Inflammatory macrophage (primary cell): ENCODE data around the gene U2AF1.
"Not testable (repeated sequence)": the region's sequence is repeated elsewhere in the genome, so short reads cannot be mapped to it uniquely, and the experiment has no call there.

Experiments
- DNase-seq, 2 donors: peaks; one replicate each; pipeline ENCODE4 v3.0.0-alpha.2; 2020 to 2022

U2AF1 gene

DNA sequence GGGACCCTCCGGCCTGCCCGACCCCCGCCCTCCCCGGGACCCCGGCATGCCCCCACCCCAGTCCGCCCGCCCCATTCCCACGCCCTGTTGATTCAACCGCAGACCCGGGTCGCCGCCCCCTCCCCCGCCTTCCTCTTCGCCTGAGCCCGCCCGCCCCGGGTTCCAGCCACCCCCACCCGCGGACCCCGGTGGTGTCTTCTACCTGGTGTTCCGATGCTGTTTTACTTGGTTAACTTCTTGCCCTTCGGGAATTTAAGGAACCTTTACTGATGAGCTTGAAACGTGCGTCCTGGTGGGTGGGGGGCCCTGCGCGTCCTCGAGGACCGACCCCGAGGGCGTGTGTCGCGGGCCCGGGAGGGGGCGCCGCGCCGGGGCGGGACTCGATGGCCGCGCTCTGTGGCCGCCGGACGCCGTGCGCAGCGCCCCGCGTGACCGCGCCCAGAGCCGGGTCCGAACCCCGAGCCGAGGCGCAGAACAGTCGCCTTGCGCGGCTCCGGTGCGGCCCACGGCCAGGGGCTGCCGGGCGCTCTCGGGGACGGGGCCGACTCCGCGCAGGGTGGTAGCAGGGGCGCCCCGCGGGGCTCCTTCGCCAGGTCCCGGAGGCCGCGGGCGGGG, 31.2 kb downstream of the U2AF1 start:
- DNase-seq, result not testable (repeated sequence)

DNA sequence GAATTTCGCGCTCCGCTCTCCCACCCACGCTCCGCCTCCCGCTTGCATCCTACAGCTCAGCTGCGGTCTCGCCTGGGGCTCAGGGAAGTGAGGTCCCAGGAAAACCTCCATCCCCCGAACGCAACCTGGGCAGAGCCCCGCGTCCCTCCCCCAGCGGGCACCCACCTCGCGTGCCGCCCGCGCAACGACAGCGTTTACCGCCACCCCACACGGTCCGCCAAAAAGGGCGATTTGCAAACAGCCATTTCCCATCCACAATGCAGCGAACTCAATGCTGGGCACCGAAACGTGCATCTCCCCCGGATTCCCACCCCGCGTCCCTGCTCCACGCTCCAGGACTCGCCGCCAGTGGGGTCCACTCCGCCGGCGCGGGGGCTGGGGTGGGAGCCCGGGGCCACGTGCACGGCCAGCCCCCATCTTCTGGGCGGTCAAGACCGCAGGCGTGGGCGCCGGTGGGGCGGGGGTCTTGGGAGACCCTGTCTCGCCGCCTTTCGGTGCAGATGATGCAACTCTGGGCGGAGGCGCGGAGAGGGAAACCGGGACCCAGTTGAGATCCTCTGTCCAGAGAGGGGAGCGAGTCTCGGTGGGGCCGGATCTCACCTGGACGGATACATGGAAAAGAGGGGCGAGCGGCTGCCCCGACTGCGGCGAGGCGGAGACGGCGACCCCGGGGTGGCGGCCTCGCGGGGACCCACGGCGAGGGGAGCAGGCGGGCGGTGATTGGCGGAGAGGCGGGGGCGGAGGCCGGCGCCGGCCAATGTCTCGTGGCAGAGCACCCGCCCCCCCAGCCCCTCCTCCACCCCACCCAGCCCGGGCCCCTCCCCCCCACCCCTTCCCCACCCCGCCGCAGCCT, 32.0 kb downstream of the U2AF1 start, which contains the start of gene CBS:
TSS of gene CBS (minus strand) at position 666 of the 853 bp plus-strand sequence. CDS start 3,642 bp downstream, outside the sequence.
- DNase-seq, result not testable (repeated sequence)

DNA sequence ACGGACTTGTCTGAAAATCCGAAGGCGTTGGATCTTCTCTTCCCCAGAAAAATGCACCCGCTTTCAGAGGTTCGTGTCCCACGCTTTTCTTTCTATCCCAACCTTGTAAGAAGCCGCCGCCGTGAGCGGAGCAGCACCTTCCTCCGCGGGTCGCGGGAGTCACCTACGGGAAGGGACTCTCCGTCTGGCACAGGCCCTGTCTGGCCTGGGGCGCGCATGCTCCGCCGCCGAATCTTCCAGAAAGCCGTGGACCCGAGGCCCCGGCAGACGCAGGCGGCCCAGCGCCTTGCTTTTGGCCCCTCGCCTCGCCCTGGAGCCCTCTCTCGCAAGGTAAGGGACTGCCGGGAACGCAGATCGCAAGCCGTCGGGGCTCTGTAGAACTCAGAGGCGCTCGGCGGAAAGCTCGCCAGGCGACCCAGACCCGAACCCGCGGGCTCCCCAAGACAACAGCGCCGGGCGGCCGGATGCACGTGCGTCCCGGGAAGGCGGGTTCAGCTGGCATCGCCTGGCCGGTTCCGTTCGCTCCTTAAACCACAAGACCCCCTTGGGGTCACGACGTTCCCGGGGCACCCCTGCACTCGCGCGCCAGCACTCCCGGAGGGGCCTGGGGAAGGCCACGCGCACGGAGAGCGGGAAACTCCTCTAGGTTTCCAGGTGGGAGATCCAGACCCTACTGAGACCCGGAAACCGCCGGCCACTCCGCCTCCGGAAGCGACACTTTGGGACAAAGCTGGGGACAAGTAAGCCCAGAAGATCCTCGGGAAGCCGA, 32.8 kb downstream of the U2AF1 start:
- not testable (repeated sequence) for DNase-seq

DNA sequence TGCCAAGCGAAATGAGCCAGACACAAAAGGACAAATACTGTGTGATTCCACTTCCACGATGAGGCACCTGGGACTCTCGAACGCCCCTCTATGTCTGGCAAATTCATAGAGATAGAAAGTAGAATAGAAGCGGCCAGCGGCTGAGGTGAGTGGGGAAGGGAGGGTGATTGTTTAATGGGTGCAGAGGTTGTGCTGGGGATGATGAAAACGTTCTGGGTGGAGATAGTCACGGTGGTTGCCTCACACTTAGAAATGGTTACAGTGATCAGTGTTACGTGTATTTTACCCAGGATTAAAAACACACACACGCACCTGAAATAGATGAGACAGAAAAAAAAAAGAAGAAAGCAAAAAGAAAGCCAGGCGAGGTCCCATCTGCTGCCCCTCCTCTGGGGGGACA, 34.6 kb downstream of the U2AF1 start:
- DNase-seq, result not testable (repeated sequence)

DNA sequence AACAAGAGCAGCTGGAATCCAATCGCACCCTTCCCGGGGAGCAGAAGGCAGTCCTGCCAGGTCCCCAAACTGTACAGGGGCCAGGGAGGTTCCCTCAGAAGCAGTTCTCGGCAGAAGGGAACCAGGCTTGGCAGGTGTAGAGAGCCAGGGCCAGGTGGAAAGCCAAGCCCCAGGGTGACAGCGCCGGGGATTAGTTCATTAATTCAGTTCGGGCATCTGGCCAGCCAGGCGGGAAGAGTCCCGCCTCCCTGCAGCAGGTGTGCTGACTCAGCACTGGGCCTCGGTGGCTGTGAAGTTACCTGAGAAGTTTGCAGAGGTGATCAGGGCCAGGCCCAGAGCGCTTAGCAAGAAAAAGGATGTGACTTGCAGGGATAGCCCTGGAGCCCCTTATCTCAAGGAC, 37.7 kb downstream of the U2AF1 start:
- not testable (repeated sequence) for DNase-seq

DNA sequence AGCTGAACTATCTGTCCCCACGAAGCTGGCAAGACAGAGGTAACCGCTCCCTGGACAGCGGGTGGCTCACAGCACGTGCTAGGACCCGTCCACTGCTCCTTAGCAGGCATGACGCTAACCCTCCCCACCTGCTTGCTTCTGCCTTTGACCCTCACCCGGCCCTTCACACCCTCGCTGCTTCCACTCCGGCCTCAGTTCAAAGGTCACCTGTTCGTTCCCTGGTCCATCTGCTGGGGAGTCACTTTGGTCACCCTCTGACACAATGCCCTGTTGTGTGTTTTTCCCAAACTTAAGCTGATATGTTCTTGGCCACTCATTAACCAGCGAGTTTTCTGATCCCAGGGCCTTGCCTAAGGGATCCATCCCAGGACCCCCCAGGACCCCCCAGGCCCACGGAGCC, 39.3 kb downstream of the U2AF1 start:
- DNase-seq, result not testable (repeated sequence)

DNA sequence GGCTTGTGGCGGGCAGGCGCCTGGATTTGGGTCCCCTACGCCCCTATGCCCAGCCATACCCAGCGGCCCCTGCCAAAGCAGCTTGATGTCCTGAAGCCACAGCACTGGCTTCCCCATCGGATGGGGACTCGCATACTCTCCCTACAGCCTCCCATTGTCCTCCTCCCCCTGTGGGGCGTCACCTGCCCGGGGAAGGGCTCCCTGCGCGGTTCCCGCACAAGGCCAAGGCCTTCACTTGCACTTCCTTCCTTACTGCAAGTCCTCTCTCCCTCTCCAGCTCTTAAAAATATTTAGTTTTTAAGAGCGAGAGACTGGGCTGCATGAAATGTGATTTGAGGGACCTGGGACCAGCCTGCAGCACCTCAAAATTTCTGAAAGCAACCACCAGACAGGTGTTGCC, 40.7 kb downstream of the U2AF1 start:
- peak in 1 of 2 donors; percentile 1 for DNase-seq

DNA sequence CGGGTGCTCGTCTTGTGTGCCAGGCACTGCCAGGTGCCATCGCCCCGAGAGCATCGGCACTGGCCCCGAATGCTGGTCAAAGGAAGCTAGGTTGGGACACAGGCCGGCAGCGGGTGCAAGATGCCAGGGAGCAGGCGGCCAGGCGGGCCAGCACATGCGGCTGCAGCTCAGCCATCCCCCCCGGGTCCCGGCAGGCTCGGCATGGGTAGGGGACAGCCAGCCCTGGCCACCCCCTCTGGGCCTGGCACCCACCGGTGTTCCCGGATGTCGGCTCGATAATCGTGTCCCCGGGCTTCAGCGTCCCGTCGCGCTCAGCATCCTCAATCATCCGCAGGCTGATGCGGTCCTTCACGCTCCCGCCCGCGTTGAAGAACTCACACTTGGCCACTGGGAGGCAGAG, 41.4 kb downstream of the U2AF1 start:
- not testable (repeated sequence) for DNase-seq

DNA sequence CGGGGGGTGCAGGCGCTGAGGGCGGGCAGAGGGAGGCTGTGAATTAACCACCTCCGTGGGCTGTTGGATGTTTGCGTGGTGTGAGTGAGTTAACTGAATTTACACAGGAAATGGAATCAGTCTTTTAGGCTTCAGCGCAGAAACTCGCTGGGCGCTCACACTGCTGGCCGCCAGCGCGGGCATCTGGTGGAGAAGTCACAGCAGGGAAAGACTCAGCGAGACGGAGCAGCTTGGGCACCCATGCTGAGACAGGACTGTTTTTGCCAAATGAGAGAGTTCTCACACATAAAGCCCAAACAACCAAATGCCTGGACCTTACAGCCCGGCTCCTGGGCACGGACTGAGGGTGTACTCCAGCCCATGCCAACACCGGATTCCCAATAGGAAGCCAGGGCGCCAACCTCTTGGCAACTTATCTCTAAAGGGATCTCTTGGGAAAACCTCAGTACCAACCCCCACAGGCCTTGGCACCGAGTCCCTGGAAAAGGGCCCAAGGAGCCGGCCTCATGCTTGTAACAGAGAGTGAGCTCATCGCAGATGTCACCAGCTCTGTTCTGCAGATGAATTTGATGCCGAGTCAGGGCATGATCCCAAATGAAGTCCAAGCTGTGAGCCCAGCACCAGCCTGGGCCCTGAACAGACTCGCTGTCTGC, 43.0 kb downstream of the U2AF1 start:
- not testable (repeated sequence) for DNase-seq

DNA sequence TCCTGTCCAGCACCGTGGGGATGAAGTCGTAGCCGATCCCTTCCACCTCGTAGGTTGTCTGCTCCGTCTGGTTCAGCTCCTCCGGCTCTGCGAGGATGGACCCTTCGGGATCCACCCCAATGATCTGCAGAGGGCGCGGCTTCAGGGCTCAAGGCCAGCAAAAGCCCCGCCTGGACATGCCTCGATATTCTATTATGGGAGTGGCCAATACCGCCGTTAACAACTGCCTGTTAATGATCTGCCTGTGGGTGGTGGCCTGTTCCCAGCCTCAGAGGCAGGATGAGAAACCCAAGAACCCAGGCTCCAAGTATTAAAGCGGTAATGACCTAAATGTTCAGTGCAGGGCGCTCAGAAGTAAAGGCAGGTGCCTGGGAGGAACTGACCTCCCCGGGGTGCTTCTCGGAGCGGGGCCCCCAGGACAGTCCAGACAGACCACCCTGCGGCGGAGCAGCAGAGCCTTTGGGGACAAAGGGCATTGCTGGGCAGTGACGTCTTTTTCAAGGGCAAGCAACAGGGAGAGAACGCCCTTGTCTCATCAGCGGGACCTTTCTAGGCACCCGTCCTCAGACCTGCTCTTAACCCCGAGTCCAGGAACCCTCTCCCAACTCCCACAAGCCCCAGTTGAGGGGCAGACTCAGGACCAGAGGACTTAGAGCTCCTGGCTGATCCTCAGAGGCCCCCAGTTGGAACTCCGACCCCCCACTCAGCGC, 44.3 kb downstream of the U2AF1 start:
- DNase-seq, result not testable (repeated sequence)

DNA sequence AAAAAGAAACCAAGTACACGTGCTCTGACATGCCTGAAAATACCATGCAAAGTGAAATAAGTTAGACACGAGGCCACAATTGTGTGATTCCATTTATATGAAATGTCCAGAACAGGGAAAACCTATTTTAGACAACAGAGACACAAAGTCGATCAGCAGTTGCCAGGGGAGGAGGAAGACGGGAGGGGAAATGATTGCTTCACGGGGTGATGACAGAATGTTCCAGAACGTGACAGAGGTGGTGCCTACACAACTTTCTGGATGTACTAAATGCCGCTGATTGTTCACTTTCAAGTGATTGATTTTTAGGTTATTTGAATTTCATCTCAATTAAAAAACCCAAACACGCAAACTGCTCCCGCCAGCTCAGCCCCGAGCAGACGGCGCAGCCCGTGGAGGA, 54.3 kb downstream of the U2AF1 start:
- not testable (repeated sequence) for DNase-seq

DNA sequence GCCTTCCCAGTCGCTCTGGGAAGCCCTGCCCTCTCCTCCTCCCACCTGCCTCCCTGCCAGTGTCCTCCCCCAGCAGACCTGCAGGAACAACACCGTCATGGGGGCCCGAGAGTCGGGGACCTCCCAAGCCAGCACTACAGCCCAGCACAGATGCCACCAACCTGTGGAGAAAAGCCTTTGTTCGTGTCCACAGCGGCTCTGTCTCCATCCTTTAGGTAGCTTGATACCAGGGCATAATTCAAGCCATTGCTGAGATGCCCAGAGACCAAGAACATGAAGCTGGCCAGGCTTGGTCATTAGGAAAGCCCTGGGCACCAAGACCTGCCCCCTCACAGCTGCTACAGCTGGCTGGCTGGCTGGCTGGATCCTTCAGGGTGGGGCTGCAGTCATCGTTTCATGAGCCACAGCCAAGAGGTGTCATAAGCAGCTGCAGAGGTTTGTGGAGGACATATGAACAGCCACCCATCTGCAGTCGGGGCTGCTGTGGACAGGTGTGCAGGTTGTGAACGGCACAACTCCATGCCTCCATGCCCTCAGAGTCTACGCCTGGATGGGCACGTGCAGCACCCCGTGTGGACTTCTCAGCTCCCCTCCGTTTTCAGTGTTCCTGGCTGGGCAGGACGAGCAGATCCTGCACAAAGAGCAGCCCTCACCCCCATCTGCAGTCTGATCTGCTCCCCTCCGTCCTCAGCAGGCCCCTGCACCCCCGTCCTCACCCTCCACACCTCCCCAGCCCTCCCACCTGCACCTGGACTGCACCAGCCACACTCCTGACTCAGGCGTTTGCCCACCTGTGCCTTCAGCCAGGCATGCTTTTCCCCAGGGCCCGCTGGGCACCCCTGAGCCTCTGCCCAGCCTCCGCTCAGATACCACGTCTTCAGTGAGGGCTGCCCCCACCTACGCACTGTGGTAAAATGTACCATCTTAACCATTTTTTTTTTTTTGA, 61.2 kb downstream of the U2AF1 start:
- DNase-seq, result not testable (repeated sequence)

DNA sequence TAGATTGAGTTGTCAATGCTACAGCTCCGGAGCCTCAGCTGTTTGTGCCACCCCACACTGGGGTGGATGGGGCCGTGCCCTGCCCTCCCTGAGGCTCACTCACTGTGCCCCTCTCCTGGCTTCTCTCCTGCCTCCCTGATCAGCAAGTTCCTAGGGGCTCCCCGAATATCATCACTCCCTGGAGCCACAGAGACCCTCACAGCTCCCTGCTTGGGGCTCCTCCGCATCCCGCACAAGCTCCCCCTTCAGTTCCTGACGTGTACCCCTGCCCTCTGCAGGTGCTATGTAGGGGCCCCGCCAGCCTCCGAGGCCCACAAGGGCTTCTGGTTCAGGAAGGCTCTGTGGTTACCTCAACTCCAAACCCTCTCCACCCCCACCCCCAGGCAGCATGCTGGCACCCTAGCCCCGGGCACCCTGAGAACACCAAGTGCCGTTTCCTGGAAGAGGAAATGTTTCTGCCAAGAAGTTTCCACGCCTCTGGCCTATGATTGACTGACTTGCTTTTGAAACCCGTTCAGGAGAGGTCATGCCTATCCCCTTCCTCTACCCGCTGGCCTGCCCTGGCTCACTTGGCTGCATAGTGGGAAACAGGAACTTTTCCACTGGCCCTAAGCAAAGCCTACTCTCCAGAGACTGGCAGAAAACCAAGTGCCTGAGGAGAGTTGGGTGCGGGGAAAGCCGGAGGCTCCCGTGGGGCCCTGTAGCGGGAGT, 62.0 kb downstream of the U2AF1 start:
- DNase-seq, result not testable (repeated sequence)

DNA sequence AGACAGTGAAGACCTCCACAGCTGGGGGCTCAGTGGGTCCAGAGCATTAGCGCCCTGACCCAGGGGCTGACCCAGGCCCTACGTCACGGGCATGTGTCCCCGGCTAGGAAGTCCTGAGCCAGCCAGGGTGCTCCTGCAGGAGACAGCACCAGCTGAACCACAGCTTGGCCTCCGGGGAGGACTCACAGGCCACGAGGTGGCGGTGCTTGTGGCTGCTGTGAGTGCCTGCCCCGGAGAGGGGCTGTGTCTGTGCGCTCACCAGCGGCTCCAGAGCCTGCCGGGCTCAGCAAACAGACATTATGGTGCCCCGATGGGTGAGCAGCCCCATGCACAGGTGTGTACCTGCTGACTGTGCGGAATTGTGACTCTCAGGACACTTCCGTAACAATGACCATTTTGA, 62.8 kb downstream of the U2AF1 start:
- not testable (repeated sequence) for DNase-seq

DNA sequence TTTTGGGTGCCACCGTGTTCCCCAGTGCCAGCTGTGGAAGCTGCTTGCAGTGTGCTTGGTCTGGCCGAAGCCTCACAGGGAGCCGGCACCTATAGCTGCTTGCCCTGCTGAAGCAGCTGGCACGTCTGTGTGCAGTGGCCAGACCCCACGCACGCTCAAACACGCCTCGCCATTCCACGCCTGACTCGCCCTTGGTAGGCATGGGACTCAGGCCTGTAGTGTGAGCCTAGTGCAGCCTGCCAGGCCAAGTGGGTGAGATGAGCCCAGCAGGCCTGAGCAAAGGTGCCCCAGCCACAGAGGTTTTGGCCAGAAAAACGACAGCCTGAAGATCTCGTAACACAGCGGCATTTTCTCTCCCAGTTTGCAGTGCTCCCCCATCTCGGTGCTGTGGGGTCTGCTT, 64.1 kb downstream of the U2AF1 start:
- DNase-seq, result not testable (repeated sequence)
